A549 (cell line): ENCODE data around the gene NRXN3.

ENCODE experiments used
- BCL3 ChIP-seq: fragments of >200 bp; sonication (Bioruptor Twin); formaldehyde crosslinking; IDR thresholded peaks from 3 replicates; pipeline ENCODE4 v1.6.1; 2016
- CEBPB ChIP-seq, 2 experiments: fragments of >200 bp in 1 of 2; sonication (Bioruptor Twin) in 1 of 2; formaldehyde crosslinking in 1 of 2; IDR thresholded peaks; 2 replicates each; pipeline ENCODE4 v1.6.1; 2012 to 2016
- CTCF ChIP-seq: fragments of >200 bp; sonication (Bioruptor Twin); formaldehyde crosslinking; IDR thresholded peaks from 3 replicates; pipeline ENCODE4 v1.5.1; 2016
- FOSL2 ChIP-seq, 2 experiments: fragments of 450-650 bp in 1 of 2; fragments of >200 bp in 1 of 2; sonication (Bioruptor Twin) in 1 of 2; formaldehyde crosslinking; IDR thresholded peaks; 2 replicates each; pipeline versions ENCODE4 v1.5.0 to v1.6.1; 2016 to 2020; ENCODE audit warnings: mild to moderate bottlenecking in 1 of 2, moderate library complexity in 1 of 2
- HDAC2 ChIP-seq: fragments of 200-600 bp; sonication (generic); IDR thresholded peaks from 2 replicates; pipeline ENCODE4 v1.6.1; 2016
- MAZ ChIP-seq: fragments of 150-350 bp; IDR thresholded peaks from 2 replicates; pipeline ENCODE4 v1.6.1; 2014; ENCODE audit warnings: antibody characterized with exemption, low read depth, low read length, borderline replicate concordance
- POLR2A ChIP-seq: IDR thresholded peaks from 2 replicates; pipeline ENCODE4 v1.6.1; 2012; ENCODE audit warnings: mild to moderate bottlenecking, low read length
- ZFP36 ChIP-seq: fragments of 450-650 bp; IDR thresholded peaks from 2 replicates; pipeline ENCODE4 v1.6.1; 2014; ENCODE audit warnings: borderline replicate concordance; ENCODE audit not compliant: partially characterized antibody

GRCh38 chr14:79443602-79444001 is 1273.4 kb downstream of the NRXN3 start:
- TF ChIP-seq POLR2A: no peak
- TF ChIP-seq CTCF: no peak
- no peak for TF ChIP-seq ZFP36
- no peak for TF ChIP-seq CEBPB (IDR thresholded peaks at IDR 0.05)
- TF ChIP-seq FOSL2 (IDR thresholded peaks at IDR 0.05): no peak
- TF ChIP-seq FOSL2 (CRISPR knock-in tag; IDR thresholded peaks at IDR 0.05): no peak
- TF ChIP-seq BCL3: no peak
- no peak for TF ChIP-seq MAZ
- TF ChIP-seq HDAC2: no peak
